Breast epithelium (tissue), 3 donors: ENCODE data around the gene BCL2L15.

Experiments
- CTCF ChIP-seq, 3 donors: fragments of 450-650 bp; IDR thresholded peaks; one replicate each; pipeline ENCODE4 v1.5.1; 2016 to 2017; ENCODE audit warnings: antibody characterized with exemption in 3 of 3, mild to moderate bottlenecking in 3 of 3, moderate library complexity in 3 of 3
- POLR2AphosphoS5 ChIP-seq, 3 donors: sonication (generic); formaldehyde crosslinking; IDR thresholded peaks; one replicate each; pipeline ENCODE4 v1.6.1; 2017; ENCODE audit warnings: antibody characterized with exemption in 3 of 3

- TF ChIP-seq POLR2AphosphoS5 (IDR thresholded peaks at IDR 0.05) = no peak
- TF ChIP-seq CTCF (IDR thresholded peaks at IDR 0.05) = no peak
Measured at GRCh38 chr1:113916974-113917373, 29.6 kb upstream of the BCL2L15 start.
